ENCODE data around the gene PARD3B.

DNA sequence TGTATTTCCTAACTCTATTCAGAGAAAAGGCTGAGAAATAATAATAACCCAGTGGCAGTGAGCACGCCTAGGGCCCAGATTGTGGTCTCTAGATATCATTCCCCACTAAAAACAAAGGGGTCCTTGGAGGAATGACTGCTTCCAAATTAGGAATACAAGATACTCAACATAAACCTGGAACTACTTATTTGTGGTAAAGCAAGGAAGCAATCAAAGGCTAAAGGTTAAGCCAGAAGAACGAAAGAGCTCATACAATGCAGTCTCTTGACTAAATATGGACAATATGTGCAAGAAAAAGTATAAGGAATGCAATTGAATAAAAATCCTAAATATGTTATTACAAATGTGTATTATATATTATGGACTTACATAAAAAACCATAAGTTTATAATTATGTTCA lies 883.5 kb downstream of the PARD3B start:
- TF ChIP-seq, protein P1, sequence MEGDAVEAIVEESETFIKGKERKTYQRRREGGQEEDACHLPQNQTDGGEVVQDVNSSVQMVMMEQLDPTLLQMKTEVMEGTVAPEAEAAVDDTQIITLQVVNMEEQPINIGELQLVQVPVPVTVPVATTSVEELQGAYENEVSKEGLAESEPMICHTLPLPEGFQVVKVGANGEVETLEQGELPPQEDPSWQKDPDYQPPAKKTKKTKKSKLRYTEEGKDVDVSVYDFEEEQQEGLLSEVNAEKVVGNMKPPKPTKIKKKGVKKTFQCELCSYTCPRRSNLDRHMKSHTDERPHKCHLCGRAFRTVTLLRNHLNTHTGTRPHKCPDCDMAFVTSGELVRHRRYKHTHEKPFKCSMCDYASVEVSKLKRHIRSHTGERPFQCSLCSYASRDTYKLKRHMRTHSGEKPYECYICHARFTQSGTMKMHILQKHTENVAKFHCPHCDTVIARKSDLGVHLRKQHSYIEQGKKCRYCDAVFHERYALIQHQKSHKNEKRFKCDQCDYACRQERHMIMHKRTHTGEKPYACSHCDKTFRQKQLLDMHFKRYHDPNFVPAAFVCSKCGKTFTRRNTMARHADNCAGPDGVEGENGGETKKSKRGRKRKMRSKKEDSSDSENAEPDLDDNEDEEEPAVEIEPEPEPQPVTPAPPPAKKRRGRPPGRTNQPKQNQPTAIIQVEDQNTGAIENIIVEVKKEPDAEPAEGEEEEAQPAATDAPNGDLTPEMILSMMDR (IDR thresholded peaks at IDR 0.05): no peak
- no peak for TF ChIP-seq POLR2A (IDR thresholded peaks at IDR 0.05)
